OCI-LY3 (cell line): ENCODE measurements around the gene ZNF521.

Experiments
- H2AFZ ChIP-seq: fragments of 200-600, 300-600 bp; shearing (Covaris generic); 2 replicates; pipeline ENCODE4 v1.6.0; 2014; ENCODE audit warnings: antibody characterized with exemption, low read depth, low read length
- H3K27ac ChIP-seq: fragments of 200-600, 300-600 bp; sonication (generic); 2 replicates; pipeline ENCODE4 v1.5.1; 2014; ENCODE audit warnings: mild to moderate bottlenecking, low read length, moderate library complexity, mixed read lengths
- H3K27me3 ChIP-seq: fragments of 200-600, 300-600 bp; sonication (generic); 2 replicates; pipeline ENCODE4 v1.6.1; 2014; ENCODE audit warnings: low read depth, low read length, mixed read lengths
- H3K36me3 ChIP-seq: fragments of 200-600, 300-600 bp; sonication (generic); replicated peaks from 2 replicates; pipeline ENCODE3; 2014; ENCODE audit warnings: low read depth, low read length, mixed read lengths
- H3K4me1 ChIP-seq: fragments of 300-600, 200-600 bp; sonication (generic); 2 replicates; pipeline ENCODE4 v1.6.1; 2014; ENCODE audit warnings: low read length, mixed read lengths
- H3K4me2 ChIP-seq: fragments of 200-600, 300-600 bp; sonication (generic); 2 replicates; pipeline ENCODE4 v1.6.1; 2014; ENCODE audit warnings: low read length, mixed read lengths
- H3K4me3 ChIP-seq: fragments of 300-600, 200-600 bp; sonication (generic); 2 replicates; pipeline ENCODE4 v1.5.1; 2014; ENCODE audit warnings: antibody characterized with exemption, mild to moderate bottlenecking, low read length, moderate library complexity
- H3K79me2 ChIP-seq: fragments of 300-600, 200-600 bp; shearing (Covaris generic); 2 replicates; pipeline ENCODE4 v1.6.1; 2014; ENCODE audit warnings: mild to moderate bottlenecking, low read length, mixed read lengths
- H3K9ac ChIP-seq: fragments of 300-600, 200-600 bp; shearing (Covaris generic); 2 replicates; pipeline ENCODE4 v1.6.0; 2014; ENCODE audit warnings: mild to moderate bottlenecking, low read length, moderate library complexity
- H3K9me3 ChIP-seq: fragments of 200-600, 300-600 bp; shearing (Covaris generic); 2 replicates; pipeline ENCODE4 v1.6.1; 2014; ENCODE audit warnings: low read length, mixed read lengths; ENCODE audit not compliant: insufficient read depth
- H4K20me1 ChIP-seq: fragments of 200-600, 300-600 bp; sonication (generic); 2 replicates; pipeline ENCODE4 v1.6.1; 2016; ENCODE audit warnings: low read length, mixed read lengths; ENCODE audit not compliant: insufficient read depth
- EZH2phosphoT487 ChIP-seq: fragments of 200-600 bp; shearing (Covaris generic); IDR thresholded peaks from 2 replicates; pipeline ENCODE4 v1.6.1; 2018; ENCODE audit warnings: antibody characterized with exemption, mixed run types, low read depth
- TF ChIP-seq, protein P1 (sequence below): fragments of 200-600, 300-600 bp; sonication (generic); IDR thresholded peaks from 2 replicates; pipeline ENCODE4 v1.5.1; 2014; ENCODE audit warnings: antibody characterized with exemption, low read length, low read depth

Gene ZNF521

DNA sequence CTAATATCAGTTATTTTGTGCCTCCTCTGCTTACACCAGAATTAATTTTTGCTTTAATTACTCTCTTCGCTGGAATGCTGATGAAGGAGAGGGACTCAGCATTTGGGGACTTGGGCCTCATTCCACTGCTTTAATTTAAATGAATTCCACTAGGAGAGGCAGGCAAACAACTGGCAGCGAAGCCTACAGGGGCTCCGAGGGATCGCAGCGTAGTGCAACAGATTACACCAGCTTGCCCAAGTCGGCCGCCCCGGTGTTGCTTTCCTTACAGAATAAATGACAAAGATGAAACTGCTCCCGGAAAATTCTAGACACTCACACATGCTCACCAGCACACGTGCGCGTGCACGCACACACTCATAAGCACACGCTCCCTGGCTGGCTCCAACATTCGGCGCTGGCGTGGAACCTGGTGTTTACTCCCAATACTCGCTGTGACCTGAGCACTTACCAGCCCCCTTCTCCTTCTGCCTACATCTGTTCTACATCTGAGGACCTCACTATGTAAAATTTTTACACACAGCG, 175.4 kb downstream of the ZNF521 start:
- Histone ChIP-seq H3K9ac (no peak overlapping the region), H3K4me1 (no peaks in the 10 kb centered on the region), H3K27ac (no peak overlapping the region), H3K79me2 (no peaks in the 10 kb centered on the region), H2AFZ (no peak overlapping the region), H3K36me3 (no peaks in the 10 kb centered on the region), H4K20me1 (no peaks in the 10 kb centered on the region), H3K9me3 (no peaks in the 10 kb centered on the region), H3K27me3 (no peaks in the 10 kb centered on the region), H3K4me2 (no peak overlapping the region), H3K4me3 (no peak overlapping the region)
- TF ChIP-seq, protein P1, sequence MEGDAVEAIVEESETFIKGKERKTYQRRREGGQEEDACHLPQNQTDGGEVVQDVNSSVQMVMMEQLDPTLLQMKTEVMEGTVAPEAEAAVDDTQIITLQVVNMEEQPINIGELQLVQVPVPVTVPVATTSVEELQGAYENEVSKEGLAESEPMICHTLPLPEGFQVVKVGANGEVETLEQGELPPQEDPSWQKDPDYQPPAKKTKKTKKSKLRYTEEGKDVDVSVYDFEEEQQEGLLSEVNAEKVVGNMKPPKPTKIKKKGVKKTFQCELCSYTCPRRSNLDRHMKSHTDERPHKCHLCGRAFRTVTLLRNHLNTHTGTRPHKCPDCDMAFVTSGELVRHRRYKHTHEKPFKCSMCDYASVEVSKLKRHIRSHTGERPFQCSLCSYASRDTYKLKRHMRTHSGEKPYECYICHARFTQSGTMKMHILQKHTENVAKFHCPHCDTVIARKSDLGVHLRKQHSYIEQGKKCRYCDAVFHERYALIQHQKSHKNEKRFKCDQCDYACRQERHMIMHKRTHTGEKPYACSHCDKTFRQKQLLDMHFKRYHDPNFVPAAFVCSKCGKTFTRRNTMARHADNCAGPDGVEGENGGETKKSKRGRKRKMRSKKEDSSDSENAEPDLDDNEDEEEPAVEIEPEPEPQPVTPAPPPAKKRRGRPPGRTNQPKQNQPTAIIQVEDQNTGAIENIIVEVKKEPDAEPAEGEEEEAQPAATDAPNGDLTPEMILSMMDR, result no peak
- TF ChIP-seq EZH2phosphoT487, result no peak

DNA sequence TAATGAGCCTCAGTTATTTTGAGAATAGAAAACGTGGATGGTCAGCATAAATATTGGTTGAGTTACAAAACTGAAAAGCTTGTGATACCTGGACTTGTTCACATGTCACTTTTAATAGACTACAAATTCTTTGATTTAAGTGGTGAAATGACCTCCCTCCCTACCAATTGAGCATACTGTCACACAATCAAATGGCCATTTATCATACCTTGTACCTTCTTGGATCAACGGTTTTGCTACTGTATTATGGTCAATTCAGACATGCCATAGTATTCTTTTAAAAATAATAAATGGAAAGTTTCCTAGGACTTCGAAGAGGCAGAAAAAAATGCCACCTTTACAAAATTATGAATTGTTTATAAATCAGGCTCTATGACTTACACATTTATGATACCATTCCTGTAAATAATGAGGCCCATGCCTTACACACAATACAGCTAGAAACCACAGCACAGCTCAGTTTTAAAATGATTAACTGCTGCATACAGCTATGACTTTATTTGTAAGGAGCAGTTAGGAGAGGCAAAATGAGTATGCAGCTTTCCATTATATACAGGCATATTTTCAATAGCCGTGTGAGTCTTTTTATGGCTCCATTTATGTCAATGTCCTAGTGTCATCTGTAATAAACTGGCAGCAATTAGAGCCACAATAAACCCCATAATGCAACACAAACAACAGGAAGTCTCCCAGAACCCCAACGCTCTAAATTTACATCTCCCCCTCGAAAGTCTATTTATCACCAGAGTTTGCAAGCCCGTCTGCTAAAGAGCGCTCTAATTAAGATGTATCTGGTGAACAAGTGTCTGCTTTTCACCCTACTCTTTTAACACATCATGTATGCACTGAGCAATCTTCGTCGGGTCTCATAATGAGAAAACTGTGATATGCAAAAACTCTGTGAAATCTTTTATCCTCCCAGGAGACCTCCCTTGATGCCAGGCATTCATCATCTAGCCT, 176.1 kb downstream of the ZNF521 start:
- Histone ChIP-seq H3K9me3 (no peaks in the 10 kb centered on the region), H3K4me2 (no peak overlapping the region), H3K9ac (no peak overlapping the region), H4K20me1 (no peaks in the 10 kb centered on the region), H3K27me3 (no peaks in the 10 kb centered on the region), H3K4me1 (no peaks in the 10 kb centered on the region), H2AFZ (no peak overlapping the region), H3K4me3 (no peak overlapping the region), H3K27ac (no peak overlapping the region), H3K36me3 (no peaks in the 10 kb centered on the region), H3K79me2 (no peaks in the 10 kb centered on the region)
- TF ChIP-seq, protein P1, result no peak
- TF ChIP-seq EZH2phosphoT487, result no peak

DNA sequence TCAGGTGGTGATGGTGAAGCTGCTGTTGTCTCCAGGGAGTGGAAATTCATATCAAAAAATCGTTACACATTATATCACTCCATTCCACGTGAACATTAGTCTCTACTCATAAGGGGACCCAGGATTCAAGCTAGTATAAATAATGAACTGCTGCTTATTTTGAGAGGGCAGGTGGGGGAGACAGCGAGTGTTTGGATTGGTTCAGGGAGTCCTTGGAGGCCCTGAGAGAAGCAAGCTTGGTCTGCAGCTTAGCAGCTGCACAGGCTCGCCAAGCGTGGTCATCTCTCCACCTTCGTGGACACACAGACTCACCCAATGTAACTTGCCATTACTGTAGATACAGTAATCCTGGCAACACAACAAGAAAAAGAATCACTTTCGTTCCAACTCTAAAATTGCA, 177.6 kb downstream of the ZNF521 start:
- no peak overlapping the region for H3K9ac ChIP-seq
- H3K9me3 ChIP-seq, result no peaks in the 10 kb centered on the region
- H3K36me3 ChIP-seq, result no peaks in the 10 kb centered on the region
- no peaks in the 10 kb centered on the region for H3K79me2 ChIP-seq
- no peaks in the 10 kb centered on the region for H3K4me1 ChIP-seq
- H3K4me3 ChIP-seq, result no peak overlapping the region
- no peaks in the 10 kb centered on the region for H3K27me3 ChIP-seq
- no peaks in the 10 kb centered on the region for H4K20me1 ChIP-seq
- H2AFZ ChIP-seq, result no peak overlapping the region
- no peak for TF ChIP-seq EZH2phosphoT487
- TF ChIP-seq, protein P1, result no peak
- H3K4me2 ChIP-seq, result no peak overlapping the region
- no peak overlapping the region for H3K27ac ChIP-seq

DNA sequence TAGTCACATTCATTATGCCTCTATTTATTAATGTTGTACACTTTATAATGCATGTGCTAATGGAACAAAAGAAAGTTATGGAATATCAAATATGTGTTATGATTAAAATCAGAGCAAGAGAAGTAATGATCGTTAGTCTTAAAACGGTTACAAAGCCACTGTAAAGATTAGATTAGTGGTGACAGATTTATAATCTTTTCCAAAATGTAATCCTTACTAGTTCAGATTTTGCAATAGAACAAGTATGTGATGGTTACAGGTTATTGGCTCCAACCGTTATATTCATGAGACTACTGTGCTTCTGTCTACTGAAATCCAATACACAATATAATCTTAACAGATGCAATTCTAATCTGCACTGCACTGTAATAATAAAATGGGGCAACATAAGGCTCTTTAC, 180.6 kb downstream of the ZNF521 start:
- no peaks in the 10 kb centered on the region for H4K20me1 ChIP-seq
- H3K36me3 ChIP-seq, result no peaks in the 10 kb centered on the region
- no peak overlapping the region for H3K4me2 ChIP-seq
- H3K79me2 ChIP-seq, result no peaks in the 10 kb centered on the region
- no peaks in the 10 kb centered on the region for H3K4me1 ChIP-seq
- H3K4me3 ChIP-seq, result no peak overlapping the region
- TF ChIP-seq, protein P1, result no peak
- no peak for TF ChIP-seq EZH2phosphoT487
- H3K27ac ChIP-seq, result no peak overlapping the region
- no peak overlapping the region for H2AFZ ChIP-seq
- H3K9ac ChIP-seq, result no peak overlapping the region
- no peaks in the 10 kb centered on the region for H3K9me3 ChIP-seq
- no peaks in the 10 kb centered on the region for H3K27me3 ChIP-seq
